NCI-H2196 (cell line): ENCODE data around the gene INSR.
"Not testable (repeated sequence)": the region's sequence is repeated elsewhere in the genome, so short reads cannot be mapped to it uniquely, and the experiment has no call there.

Experiments
- DNase-seq: peaks from one replicate; lab custom pipeline; 2025; ENCODE audit not compliant: unreplicated experiment; lab: John Stamatoyannopoulos, UW

The INSR gene

DNA sequence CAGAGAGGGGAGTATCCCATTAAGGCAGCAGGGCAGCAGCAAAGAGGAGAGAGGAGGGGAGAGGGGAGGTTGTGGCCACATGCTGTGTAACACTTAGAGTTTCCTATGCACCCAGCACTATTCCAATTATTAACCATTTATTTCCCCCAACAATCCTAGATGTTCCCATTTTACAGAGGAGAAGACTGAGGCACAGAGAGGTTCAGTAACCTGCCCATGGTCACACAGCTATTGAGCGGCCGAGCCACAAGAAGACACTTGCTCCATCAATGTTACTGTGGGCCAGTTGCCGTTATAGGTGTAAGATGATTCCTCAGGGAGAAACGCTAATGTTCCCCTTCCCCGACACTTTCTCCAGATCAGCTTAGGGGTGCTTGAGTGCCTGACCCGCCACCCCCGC is 69.2 kb downstream of the INSR start:
- DNase-seq = no peak

DNA sequence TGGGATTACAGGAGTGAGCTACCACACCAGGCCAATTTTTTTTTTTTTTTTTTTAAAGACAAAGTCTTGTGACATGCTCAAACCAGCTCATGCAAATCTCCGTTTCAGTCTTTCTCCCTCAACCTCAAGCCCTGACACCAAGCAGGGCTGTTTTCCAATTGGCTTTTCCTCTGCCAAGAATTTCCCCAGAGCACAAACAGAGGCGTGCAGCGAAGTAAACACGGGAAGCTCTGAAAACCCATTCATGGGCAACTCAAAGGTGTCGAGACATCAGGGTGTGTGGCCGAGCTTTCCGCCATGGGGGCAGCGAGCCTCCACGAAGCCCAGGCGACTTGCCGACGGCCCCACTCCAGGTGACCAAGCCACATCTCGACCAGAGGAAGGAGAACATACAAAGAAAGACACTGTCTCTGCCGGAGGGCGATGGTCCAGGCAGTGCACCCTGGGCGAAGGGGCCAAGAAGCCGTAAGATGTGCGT is 70.0 kb downstream of the INSR start:
- DNase-seq = peak; percentile 42

DNA sequence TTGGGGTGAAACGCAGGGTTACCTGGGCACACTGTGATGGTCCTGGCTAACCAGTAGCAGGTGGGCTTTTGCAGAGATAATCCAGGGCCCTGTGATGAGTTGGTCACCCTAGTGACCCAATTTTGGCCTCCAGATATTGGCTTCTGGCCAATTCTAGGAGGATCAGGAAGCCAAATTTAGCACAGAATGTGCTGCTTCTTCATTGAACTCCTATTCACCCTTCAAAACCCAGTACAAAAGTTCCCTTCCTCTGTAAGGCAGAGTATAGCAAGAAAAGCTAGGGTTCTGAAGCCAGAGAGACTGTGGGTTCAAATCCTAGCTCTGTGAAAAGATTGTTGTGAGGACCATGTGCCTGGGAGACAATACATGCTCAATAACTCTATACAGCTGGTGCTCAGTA is 70.8 kb downstream of the INSR start:
- no peak for DNase-seq

DNA sequence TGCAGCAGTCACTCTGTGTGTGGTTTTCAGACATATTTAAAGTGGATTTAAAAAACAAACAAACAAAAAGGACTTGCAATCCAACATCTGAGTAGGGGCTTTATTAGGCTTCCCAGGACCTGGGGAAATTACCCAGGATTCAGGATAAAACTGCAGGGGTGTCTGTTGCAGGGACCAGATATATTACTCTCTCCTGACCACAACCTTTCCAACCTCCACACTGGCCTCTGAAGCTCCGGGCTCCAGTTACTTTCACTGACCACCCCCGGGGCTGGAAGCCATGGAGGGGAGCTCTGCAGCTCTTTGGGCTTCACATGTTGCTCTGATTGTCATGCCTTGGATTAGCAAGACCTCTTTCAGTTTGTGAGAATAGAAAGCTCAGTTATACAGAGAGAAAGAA is 75.2 kb downstream of the INSR start:
- DNase-seq = no peak

DNA sequence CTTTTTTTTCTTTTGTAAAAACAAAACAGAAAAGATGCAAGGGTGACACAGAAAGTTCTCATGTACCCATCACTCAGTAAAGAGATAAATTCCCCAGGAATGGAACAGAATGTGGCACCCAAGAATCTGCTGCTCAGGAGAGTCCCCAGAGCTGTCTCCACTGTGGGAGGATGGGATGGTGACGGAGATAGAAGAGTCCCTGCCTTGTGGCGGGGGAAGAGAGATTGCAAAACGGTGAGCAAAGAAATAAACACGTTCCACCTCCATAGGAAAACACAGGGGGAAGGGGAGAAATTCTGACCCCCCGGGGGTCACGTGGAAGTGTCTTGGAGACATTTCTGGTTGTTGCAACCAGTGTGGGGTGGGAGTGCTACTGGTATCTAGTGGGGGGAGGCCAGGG is 76.4 kb downstream of the INSR start:
- no peak for DNase-seq

DNA sequence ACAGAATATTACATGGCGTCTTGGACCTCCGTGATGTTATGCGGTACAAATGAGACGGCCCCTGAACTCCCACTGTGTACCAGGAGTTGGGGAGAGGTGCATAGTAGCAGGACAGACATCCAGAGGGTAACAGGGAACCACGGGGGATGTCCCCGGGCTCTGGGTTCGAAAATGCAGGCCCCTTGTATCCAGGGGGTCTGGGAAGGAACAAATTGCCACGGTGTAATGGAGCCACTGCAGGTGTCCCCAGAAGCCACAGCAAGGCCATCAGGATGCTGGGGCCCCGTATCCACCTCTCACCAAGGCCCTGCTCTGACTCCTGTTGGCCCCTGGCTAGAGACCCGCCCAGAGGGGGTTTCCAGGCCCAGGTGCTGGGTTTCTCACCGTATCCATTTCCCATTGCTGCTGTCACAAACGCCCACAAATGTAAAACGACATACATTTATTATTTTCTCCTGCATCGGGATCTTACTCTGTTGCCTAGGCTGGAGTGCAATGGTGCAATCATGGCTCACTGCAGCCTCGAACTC is 77.8 kb downstream of the INSR start:
- no peak for DNase-seq

DNA sequence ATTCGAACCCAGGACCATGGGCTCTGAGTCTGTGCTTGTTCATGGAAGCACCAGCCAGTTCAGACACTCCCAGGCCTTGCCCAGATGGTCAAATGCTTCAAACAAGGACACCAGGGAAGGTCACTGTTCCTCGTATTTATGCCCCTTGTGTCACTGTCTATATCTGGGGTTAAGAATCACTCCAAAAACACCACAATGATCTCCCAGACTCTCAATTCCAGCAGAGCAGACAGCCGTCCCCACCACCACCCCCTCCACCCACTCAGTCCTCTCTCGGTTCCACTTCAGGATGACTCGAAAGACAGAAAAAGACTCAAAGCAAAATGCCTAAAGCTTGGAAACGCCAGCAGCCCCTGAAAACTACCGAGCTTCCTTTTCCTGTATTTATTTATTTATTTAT is 79.0 kb downstream of the INSR start:
- DNase-seq = no peak

DNA sequence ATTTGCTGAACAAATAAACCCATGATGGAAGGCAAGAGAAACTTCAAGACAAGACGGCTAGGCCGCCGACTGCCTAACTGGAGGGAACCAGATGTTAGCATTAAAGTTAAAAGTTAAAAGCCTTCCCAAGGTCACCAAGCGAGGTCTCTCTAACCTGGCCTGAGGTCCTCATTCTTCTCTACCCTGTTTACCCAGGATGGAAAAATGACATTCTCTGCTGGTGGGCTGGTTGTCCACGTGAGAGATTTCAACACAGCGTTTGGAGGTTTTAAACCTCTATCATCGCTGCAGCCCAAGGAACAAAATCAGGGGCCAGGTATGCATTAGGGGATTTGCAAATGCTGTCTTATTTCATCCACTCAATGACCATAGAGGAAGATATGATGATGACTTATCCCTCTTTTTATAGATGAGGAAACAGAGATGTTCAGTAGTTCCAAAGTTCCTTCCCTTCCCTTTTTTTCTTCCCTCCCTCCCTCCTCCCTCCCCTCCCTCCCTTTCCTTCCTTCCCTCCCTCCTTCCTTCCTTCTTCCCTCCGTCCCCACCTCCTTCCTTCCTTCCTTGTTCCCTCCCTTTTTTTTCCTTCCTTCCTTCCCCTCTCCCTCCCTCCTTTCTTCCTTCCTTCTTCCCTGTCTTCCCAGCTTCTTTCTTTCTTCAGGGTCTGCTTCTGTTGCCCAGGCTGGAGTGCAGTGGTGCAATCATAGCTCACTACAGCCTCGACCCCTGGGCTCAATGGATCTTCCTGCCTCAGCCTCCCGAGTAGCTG is 79.7 kb downstream of the INSR start:
- no peak for DNase-seq

DNA sequence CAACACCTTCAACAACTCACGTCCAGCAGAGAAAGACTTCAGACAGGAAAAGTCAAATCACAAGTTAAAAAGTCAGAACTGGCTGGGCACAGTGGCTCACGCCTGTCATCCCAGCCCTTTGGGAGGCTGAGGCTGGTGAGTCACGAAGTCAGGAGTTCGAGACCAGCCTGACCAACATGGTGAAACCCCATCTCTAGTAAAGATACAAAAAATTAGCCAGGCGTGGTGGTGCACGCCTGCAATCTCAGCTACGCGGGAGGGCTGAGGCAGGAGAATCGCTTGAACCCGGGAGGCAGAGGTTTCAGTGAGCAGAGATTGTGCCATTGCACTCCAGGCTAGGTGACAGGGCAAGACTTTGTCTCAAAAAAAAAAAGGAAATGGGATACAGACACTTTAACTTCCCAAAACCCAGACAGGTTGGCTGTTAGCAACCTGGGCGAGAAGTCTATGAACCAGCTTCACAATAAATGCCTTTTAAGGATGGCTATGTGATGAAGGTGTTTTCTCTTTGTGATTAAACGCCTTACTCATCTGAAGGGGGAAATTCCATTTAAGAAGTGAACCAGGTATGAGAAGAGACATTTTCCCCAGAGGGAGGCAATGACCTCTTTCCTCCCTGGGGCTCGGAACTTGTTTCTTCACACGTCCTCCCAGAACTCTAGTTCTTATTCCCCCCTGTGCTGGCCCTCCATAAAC is 80.4 kb downstream of the INSR start:
- no peak for DNase-seq

DNA sequence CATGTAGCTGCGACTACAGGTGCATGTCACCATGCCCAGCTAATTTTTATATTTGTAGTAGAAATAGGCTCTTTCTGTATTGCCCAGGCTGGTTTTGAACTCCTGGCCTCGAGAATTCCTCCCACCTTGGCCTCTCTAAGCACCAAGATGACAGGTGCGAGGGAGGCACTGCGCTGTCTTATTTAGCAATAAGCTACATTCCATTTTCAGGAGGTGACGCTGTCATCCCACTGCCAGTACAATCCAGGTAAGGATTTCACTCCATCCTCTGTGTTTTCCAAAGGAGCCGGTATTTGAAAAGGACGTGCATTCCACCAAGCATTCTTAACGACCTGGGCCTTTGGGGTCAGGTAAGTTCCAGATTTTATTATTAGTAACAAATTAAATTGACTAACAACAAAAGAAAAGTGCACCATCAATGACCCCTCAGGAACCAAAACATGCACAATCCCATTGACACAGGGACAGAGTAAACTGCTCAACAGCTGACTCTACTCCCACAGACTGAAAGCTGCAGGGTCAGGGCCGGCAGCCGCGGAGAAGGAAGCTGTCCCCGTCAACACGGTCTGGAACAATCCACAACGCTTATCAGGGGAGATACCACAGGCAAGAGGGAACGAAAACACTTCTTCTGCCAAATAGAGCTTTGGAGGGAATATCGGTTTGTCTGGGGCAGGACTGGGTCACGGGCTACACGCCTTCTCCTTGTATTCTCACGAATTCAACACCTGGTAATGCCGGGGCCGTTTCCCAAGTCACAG is 82.8 kb downstream of the INSR start:
- no peak for DNase-seq

DNA sequence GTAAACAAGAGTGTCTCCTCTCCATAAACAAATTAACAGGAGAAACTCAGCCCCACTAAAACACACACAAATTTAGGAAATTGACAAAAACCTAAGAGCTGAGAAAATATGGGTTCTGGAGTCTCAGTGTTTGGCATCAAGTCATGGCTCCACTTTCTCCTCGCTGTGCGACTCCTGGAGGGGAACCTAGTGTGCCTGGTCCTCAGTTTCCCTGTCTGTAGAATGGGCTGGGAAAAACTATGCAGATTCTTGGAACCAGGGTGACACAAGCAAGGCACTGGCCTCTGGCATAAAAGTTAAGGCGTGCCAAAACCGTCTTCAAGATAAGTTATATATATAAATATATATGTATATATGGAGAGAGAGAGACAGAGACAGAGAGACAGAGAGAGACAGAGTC is 83.9 kb downstream of the INSR start:
- DNase-seq = no peak

DNA sequence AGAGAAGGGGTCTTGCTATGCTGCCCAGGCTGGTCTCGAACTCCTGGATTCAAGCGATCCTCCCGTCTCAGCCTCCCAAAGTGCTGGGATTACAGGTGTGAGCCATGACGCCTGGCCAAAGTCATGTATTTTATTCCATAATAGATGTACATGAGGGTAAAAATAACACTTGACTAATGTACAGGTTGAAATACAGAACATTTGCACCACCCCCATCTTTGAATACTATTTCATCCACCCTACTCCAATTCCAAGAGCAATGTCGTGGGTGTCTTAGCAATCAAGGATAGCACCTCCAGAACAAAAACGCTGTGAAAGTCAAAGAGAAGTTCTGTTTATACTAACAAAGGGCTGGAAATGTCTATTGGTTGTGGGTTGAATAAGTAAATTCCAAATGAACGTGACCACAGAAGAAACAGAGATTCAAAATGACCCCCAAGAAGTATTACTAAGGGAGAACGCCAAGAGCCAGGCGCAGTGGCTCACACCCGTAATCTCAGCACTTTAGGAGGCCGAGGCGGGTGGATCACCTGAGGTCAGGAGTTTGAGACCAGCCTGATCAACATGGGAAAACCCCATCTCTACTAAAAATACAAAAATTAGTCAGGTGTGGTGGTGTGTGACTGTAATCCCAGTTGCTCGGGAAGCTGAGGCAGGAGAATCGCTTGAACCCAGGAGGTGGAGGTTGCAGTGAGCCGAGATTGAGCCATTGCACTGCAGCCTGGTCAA is 84.5 kb downstream of the INSR start:
- not testable (repeated sequence) for DNase-seq

DNA sequence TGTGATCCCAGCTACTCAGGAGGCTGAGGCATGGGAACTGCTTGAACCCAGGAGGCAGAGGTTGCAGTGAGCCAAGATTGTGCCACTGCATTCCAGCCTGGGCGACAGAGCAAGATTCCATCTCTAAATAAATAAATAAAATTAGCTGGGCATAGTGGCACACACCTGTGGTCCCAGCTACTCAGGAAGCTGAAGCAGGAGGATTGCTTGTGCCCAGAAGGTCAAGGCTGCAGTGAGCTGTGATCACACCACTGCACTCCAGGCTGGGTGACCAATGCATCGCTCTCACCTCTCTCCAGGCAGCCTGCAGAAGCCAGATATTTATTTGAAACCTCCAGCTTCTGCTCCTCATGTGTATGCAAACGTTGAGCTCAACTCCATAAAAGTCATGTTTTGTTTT is 85.2 kb downstream of the INSR start:
- DNase-seq = not testable (repeated sequence)

DNA sequence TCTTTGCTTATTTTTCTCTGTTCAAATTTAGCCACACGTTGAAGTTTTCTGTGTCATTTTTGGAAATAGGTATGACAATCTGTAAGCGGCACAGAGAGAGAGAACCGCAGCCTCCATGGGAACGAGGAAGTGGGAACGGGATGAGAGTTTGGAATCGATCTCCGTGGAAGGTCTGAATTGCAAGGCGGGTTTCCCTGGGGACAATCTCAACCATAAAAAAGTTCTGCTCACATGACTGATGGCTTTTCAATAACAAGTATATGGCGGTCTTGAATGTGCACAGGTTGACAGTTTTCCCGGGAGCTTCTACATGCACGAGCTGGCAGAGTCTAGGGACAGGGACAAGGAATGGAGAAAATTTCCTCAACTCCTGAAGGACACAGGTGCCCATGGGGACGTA is 90.9 kb downstream of the INSR start:
- no peak for DNase-seq

DNA sequence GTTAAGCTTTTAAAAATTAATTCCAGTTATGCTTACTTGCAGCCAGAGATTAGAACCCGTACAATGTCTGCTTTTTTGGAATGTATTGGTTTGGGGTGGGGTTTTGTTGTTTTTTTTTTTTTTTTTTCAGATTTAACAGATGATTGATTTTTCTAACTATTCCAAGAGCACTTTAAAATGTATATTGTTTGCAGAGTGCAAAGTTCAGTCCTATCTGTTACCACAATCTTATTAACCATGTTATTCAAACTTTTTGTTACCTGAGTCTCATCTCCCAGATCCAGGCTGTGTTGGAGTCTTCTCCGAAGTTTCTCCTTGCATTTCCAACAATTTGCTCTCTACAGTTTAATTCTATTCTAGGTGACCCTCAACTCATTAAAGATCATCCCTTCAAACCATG is 91.3 kb downstream of the INSR start:
- DNase-seq = no peak

DNA sequence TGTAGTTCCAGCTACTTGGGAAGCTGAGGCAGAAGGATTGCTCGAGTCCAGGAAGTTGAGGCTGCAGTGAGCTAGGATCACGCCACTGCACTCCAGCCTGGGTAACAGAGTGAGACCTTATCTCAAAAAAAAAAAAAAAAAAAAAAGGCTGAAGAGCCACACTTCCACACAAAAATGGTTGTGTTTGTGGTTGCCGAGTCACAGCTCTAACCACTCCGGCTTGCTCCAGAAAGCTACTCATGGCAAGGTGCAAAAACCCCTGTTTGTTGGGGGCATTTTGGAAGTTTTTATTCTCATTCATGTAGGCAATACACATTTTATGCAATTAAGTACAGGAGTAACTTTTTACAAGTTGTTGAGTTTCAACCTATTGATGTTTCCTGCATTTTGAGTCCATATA is 93.5 kb downstream of the INSR start:
- no peak for DNase-seq

DNA sequence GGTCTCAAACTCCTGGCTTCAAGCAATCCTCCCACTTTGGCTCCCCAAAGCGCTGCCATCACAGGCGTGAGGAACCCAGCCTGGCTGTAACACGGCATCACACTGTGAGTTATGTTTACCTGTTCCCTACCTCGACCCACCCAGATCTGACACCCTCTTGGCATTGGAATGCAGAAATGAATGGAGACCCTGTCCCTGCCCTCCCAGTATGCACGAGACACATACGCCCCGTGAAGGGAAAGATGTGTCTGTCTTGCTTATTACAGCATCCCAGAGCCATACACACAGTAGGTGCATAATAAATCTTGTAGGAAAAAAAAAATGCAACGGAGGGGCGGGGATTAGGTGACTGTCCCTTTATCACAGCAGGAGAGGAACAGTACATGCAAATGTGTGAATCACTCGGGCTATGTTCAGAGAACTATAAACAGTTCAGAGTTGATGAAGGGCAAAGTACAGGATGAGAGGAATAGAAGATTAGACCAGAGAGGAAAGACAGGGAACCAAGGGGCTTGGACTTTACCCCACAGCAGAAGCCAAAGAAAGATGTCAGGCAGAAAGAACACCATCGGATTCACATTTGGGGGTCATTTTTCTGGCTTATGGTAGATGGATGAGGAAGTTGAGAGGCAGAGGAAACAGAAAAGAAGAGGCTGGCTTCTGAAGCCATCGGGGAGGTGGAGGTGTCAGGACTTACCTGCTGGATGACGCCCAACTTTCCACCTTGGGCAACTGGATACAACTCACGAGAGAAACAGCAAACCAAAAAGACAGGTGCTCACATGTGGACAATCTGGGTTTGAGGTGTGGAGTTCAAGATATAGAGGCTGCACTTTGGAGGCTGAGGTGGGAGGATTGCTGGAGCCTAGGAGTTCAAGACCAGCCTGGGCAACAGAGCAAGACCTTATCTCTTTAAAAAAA is 94.3 kb downstream of the INSR start:
- no peak for DNase-seq

DNA sequence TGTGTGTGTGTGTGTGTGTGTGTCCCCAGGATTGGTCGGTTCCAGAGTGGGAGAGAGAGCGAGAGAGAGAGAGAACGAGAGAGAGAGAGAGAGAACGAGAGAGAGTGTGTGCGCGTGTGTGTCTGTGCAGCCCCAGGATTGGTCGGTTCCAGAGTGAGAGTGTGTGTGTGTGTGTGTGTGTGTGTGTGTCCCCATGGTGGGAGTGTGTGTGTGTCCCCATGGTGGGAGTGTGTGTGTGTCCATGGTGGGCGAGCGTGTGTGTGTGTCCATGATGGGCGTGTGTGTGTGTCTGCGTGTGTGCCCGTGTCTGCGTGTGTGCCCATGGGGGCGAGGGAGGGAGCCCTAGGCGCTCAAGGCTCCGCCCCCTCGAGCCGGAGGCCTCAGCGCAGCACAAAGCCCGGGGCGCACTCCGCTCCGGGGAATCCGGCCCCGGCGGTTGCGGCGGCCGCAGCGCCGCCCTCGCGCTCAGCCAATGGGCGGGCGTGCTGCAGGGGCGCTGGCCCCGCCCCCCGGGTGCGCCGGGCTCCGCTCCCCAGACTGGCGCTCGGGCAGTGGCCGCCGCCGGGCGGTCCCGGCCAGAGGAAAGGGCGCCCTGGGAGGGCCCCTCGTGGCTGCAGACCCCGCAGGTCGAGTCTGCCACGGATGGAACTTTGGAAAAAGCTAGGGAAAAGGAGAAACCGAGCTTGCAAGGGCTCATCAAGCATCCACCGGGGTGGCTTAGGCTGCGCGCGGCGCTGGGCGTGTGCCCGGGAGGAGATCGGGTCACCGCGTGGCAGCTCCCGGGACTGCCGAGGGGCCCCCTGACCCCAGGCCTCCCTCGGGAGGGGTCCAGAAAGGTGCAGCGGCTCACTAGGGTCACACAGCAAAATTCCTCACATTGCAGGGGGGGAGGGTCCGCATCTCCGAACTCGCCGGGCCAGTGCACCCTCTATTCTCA is 96.2 kb downstream of the INSR start:
- DNase-seq = peak; percentile 97
